ENCODE data around the gene PFKFB1. TPM values are rescaled to one million over a fixed set of nuclear protein-coding genes. Genes with fewer than 3 reads are reported as not detected.
"Not testable (repeated sequence)": the region's sequence is repeated elsewhere in the genome, so short reads cannot be mapped to it uniquely, and the experiment has no call there.

PFKFB1 gene
- total RNA-seq, 1 experiment from 2014 or later = 0.31 TPM

GRCh38 chrX:54992911-54993622, 921 bp downstream of the PFKFB1 start:
- intact Hi-C loops (cut with micrococcal nuclease; ENCODE audit: unreplicated experiment) = no loop called here
- CTCF ChIA-PET = interaction anchor here (0.7 kb wide), 1 partner anchor 741 kb away, joined by 3 read pairs; no protein-coding TSS in a partner anchor
- H3K9me3 Mint-ChIP-seq (ENCODE audit: low read depth, unreplicated experiment) = no peaks in the 10 kb centered on the region

GRCh38 chrX:54991706-54992105, 2.3 kb downstream of the PFKFB1 start:
- CTCF ChIA-PET = no interaction called here
- no peak for DNase-seq
- no peak for TF ChIP-seq CTCF (IDR thresholded peaks at IDR 0.05; ENCODE audit: unreplicated experiment)
- no peaks in the 10 kb centered on the region for H3K36me3 Mint-ChIP-seq (ENCODE audit: insufficient read depth, unreplicated experiment)
- no peaks in the 10 kb centered on the region for H3K4me1 Mint-ChIP-seq (ENCODE audit: low read depth, unreplicated experiment)
- no peaks in the 10 kb centered on the region for H3K9me3 Mint-ChIP-seq (ENCODE audit: low read depth, unreplicated experiment)
- no peaks in the 10 kb centered on the region for H3K27me3 Mint-ChIP-seq (ENCODE audit: unreplicated experiment)
- intact Hi-C loops (cut with micrococcal nuclease; ENCODE audit: unreplicated experiment) = no loop called here
- no TSS peak for BruUV-seq (replicated peaks)
- no peak overlapping the region for H3K4me3 Mint-ChIP-seq (ENCODE audit: low read depth, unreplicated experiment)
- no peak overlapping the region for H3K27ac Mint-ChIP-seq (ENCODE audit: unreplicated experiment)

More at GRCh38 chrX:54992911-54993622, 921 bp downstream of the PFKFB1 start:
- no peak overlapping the region for H3K4me3 Mint-ChIP-seq (ENCODE audit: low read depth, unreplicated experiment)
- no TSS peak for BruUV-seq (replicated peaks)
- no peak overlapping the region for H3K27ac Mint-ChIP-seq (ENCODE audit: unreplicated experiment)
- H3K36me3 Mint-ChIP-seq (ENCODE audit: insufficient read depth, unreplicated experiment) = no peaks in the 10 kb centered on the region
- H3K4me1 Mint-ChIP-seq (ENCODE audit: low read depth, unreplicated experiment) = no peaks in the 10 kb centered on the region
- DNase-seq = no peak
- TF ChIP-seq CTCF (IDR thresholded peaks at IDR 0.05; ENCODE audit: unreplicated experiment) = no peak
- no peaks in the 10 kb centered on the region for H3K27me3 Mint-ChIP-seq (ENCODE audit: unreplicated experiment)

GRCh38 chrX:54983306-54983705, 10.7 kb downstream of the PFKFB1 start:
- H3K9me3 Mint-ChIP-seq (ENCODE audit: low read depth, unreplicated experiment); BruUV-seq (replicated peaks); DNase-seq; CTCF ChIA-PET; H3K4me1 Mint-ChIP-seq (ENCODE audit: low read depth, unreplicated experiment); H3K4me3 Mint-ChIP-seq (ENCODE audit: low read depth, unreplicated experiment); H3K36me3 Mint-ChIP-seq (ENCODE audit: insufficient read depth, unreplicated experiment); H3K27me3 Mint-ChIP-seq (ENCODE audit: unreplicated experiment); H3K27ac Mint-ChIP-seq (ENCODE audit: unreplicated experiment): not testable (repeated sequence)
- intact Hi-C loops (cut with micrococcal nuclease; ENCODE audit: unreplicated experiment) = loop anchor here (10.0 kb wide), 1 partner anchor 51 kb away; the partner anchor contains the start of gene ALAS2

- Mint-ChIP-seq H3K36me3 (ENCODE audit: insufficient read depth, unreplicated experiment) (no peaks in the 10 kb centered on the region), H3K4me1 (ENCODE audit: low read depth, unreplicated experiment) (no peaks in the 10 kb centered on the region), H3K27me3 (ENCODE audit: unreplicated experiment) (no peaks in the 10 kb centered on the region), H3K9me3 (ENCODE audit: low read depth, unreplicated experiment) (no peaks in the 10 kb centered on the region), H3K27ac (ENCODE audit: unreplicated experiment) (no peak overlapping the region), H3K4me3 (ENCODE audit: low read depth, unreplicated experiment) (no peak overlapping the region)
- no peak for DNase-seq
- no TSS peak for BruUV-seq (replicated peaks)
- TF ChIP-seq CTCF (IDR thresholded peaks at IDR 0.05; ENCODE audit: unreplicated experiment) = no peak
- CTCF ChIA-PET = no interaction called here
- intact Hi-C loops (cut with micrococcal nuclease; ENCODE audit: unreplicated experiment) = loop anchor here (10.0 kb wide), 1 partner anchor 54 kb away; the partner anchor contains the start of gene ALAS2
Observed at GRCh38 chrX:54980334-54980733, 13.7 kb downstream of the PFKFB1 start.

- TF ChIP-seq CTCF (IDR thresholded peaks at IDR 0.05; ENCODE audit: unreplicated experiment) = no peak
- intact Hi-C loops (cut with micrococcal nuclease; ENCODE audit: unreplicated experiment) = no loop called here
- H3K4me1 Mint-ChIP-seq (ENCODE audit: low read depth, unreplicated experiment) = no peaks in the 10 kb centered on the region
- H3K27me3 Mint-ChIP-seq (ENCODE audit: unreplicated experiment) = no peaks in the 10 kb centered on the region
- BruUV-seq (replicated peaks) = no TSS peak
- H3K27ac Mint-ChIP-seq (ENCODE audit: unreplicated experiment) = no peak overlapping the region
- H3K9me3 Mint-ChIP-seq (ENCODE audit: low read depth, unreplicated experiment) = no peaks in the 10 kb centered on the region
- no peak overlapping the region for H3K4me3 Mint-ChIP-seq (ENCODE audit: low read depth, unreplicated experiment)
- no peak for DNase-seq
- CTCF ChIA-PET = no interaction called here
- no peaks in the 10 kb centered on the region for H3K36me3 Mint-ChIP-seq (ENCODE audit: insufficient read depth, unreplicated experiment)
Observed at GRCh38 chrX:54979432-54979831, 14.6 kb downstream of the PFKFB1 start.

Measured in Calu3 (cell line).